H9 (cell line): ENCODE results near the gene RND1. TPM values are rescaled to one million over a fixed set of nuclear protein-coding genes. Genes with fewer than 3 reads are reported as not detected.

Source experiments
- DNase-seq: peaks from one replicate; pipeline ENCODE4 v3.0.0-alpha.2; 2017
- H2AFZ ChIP-seq: one replicate; pipeline ENCODE4 v1.6.1; 2013; ENCODE audit warnings: mild to moderate bottlenecking, low read length, control low read depth, moderate library complexity
- H2AK5ac ChIP-seq: 2 replicates; pipeline ENCODE4 v1.6.1; 2013; ENCODE audit warnings: low read length, control low read depth, mixed read lengths; ENCODE audit not compliant: insufficient read length
- H2BK120ac ChIP-seq: one replicate; pipeline ENCODE4 v1.6.1; 2013; ENCODE audit warnings: low read depth, mild to moderate bottlenecking, low read length, control low read depth, inconsistent platforms; ENCODE audit not compliant: poor library complexity, severe bottlenecking
- H2BK12ac ChIP-seq: 2 replicates; pipeline ENCODE4 v1.6.1; 2013; ENCODE audit warnings: low read length, control low read depth, mixed read lengths, low read depth; ENCODE audit not compliant: insufficient read length
- H2BK15ac ChIP-seq: 2 replicates; pipeline ENCODE4 v1.6.1; 2013; ENCODE audit warnings: low read depth, low read length, control low read depth
- H2BK20ac ChIP-seq: one replicate; pipeline ENCODE4 v1.6.1; 2013; ENCODE audit warnings: low read depth, mild to moderate bottlenecking, low read length, control low read depth, inconsistent platforms; ENCODE audit not compliant: poor library complexity, severe bottlenecking
- H2BK5ac ChIP-seq: 2 replicates; pipeline ENCODE4 v1.6.1; 2013; ENCODE audit warnings: low read length, control low read depth, mixed read lengths; ENCODE audit not compliant: insufficient read length
- H3K14ac ChIP-seq: 2 replicates; pipeline ENCODE4 v1.6.1; 2013; ENCODE audit warnings: low read length, control low read depth; ENCODE audit not compliant: insufficient read depth
- H3K18ac ChIP-seq: 2 replicates; pipeline ENCODE4 v1.6.1; 2013; ENCODE audit warnings: low read depth, mild to moderate bottlenecking, mixed read lengths, low read length, control low read depth; ENCODE audit not compliant: insufficient read length
- H3K23ac ChIP-seq: 2 replicates; pipeline ENCODE4 v1.6.1; 2013; ENCODE audit warnings: low read length, control low read depth, mixed read lengths, low read depth; ENCODE audit not compliant: insufficient read length
- H3K23me2 ChIP-seq: 2 replicates; pipeline ENCODE4 v1.6.1; 2013; ENCODE audit warnings: low read depth, mild to moderate bottlenecking, mixed read lengths, low read length, control low read depth; ENCODE audit not compliant: insufficient read length, poor library complexity, severe bottlenecking
- H3K27ac ChIP-seq: 2 replicates; pipeline ENCODE4 v1.5.1; 2013; ENCODE audit warnings: low read length, control low read depth, mixed read lengths, low read depth; ENCODE audit not compliant: insufficient read length
- H3K27me3 ChIP-seq: 2 replicates; pipeline ENCODE4 v1.6.1; 2013; ENCODE audit warnings: low read length, control low read depth, inconsistent platforms; ENCODE audit not compliant: insufficient read depth
- H3K4ac ChIP-seq: 2 replicates; pipeline ENCODE4 v1.6.1; 2013; ENCODE audit warnings: low read depth, mild to moderate bottlenecking, control low read depth, inconsistent platforms, low read length, moderate library complexity
- H3K4me1 ChIP-seq: 2 replicates; pipeline ENCODE4 v1.6.1; 2013; ENCODE audit warnings: low read length, control low read depth, inconsistent platforms; ENCODE audit not compliant: insufficient read depth
- H3K4me2 ChIP-seq: 2 replicates; pipeline ENCODE4 v1.6.1; 2013; ENCODE audit warnings: low read length, control low read depth, mixed read lengths; ENCODE audit not compliant: insufficient read length, insufficient read depth
- H3K56ac ChIP-seq: 2 replicates; pipeline ENCODE4 v1.6.1; 2013; ENCODE audit warnings: low read depth, mild to moderate bottlenecking, mixed read lengths, low read length, control low read depth; ENCODE audit not compliant: insufficient read length
- H3K79me1 ChIP-seq: 2 replicates; pipeline ENCODE4 v1.6.1; 2013; ENCODE audit warnings: low read depth, mild to moderate bottlenecking, moderate library complexity, low read length, control low read depth, inconsistent platforms; ENCODE audit not compliant: insufficient read depth, poor library complexity, severe bottlenecking
- H3K79me2 ChIP-seq: 2 replicates; pipeline ENCODE4 v1.6.1; 2013; ENCODE audit warnings: low read length, control low read depth, inconsistent platforms; ENCODE audit not compliant: insufficient read depth
- H3K9ac ChIP-seq: 2 replicates; pipeline ENCODE4 v1.6.1; 2013; ENCODE audit warnings: low read length, control low read depth, mixed read lengths; ENCODE audit not compliant: insufficient read length; ENCODE audit errors: extremely low read depth
- H3K9me3 ChIP-seq: one replicate; pipeline ENCODE4 v1.6.1; 2013; ENCODE audit warnings: low read depth, low read length, inconsistent platforms; ENCODE audit not compliant: control insufficient read depth
- H3T11ph ChIP-seq: one replicate; pipeline ENCODE4 v1.6.1; 2013; ENCODE audit warnings: mild to moderate bottlenecking, low read length, control low read depth, inconsistent platforms
- H4K20me1 ChIP-seq: one replicate; pipeline ENCODE4 v1.6.1; 2013; ENCODE audit not compliant: control insufficient read depth, insufficient read length, insufficient read depth
- H4K5ac ChIP-seq: 2 replicates; pipeline ENCODE4 v1.6.1; 2013; ENCODE audit warnings: low read depth, mild to moderate bottlenecking, mixed read lengths, low read length, control low read depth; ENCODE audit not compliant: insufficient read length
- H4K8ac ChIP-seq: replicated peaks from 2 replicates; pipeline ENCODE4 v1.6.1; 2013; ENCODE audit warnings: low read length, control low read depth, mixed read lengths, low read depth; ENCODE audit not compliant: insufficient read length
- H4K91ac ChIP-seq: 2 replicates; pipeline ENCODE4 v1.6.1; 2013; ENCODE audit warnings: low read depth, mild to moderate bottlenecking, moderate library complexity, mixed read lengths, low read length, control low read depth; ENCODE audit not compliant: insufficient read length
- H3K27ac Mint-ChIP-seq, 3 experiments: 2 replicates in 2 of 3; 3 replicates in 1 of 3; pipeline ENCODE4 v1.8.0; 2020 to 2021; ENCODE audit warnings: mixed read lengths in 3 of 3, mild to moderate bottlenecking in 1 of 3, moderate library complexity in 1 of 3
- H3K27me3 Mint-ChIP-seq: 2 replicates; pipeline ENCODE4 v1.8.0; 2021; ENCODE audit warnings: low read depth, mild to moderate bottlenecking, moderate library complexity, mixed read lengths
- H3K36me3 Mint-ChIP-seq, 3 experiments: 2 replicates in 2 of 3; 3 replicates in 1 of 3; pipeline ENCODE4 v1.8.0; 2020 to 2021; ENCODE audit warnings: low read depth in 3 of 3, mixed read lengths in 3 of 3; ENCODE audit not compliant: insufficient read depth in 1 of 3
- H3K4me1 Mint-ChIP-seq, 2 experiments: 2 replicates each; pipeline ENCODE4 v1.8.0; 2020; ENCODE audit warnings: mixed read lengths in 2 of 2
- H3K4me3 Mint-ChIP-seq, 2 experiments: 2 replicates in 1 of 2; 3 replicates in 1 of 2; pipeline ENCODE4 v1.8.0; 2020 to 2021; ENCODE audit warnings: mild to moderate bottlenecking in 2 of 2, mixed read lengths in 2 of 2, moderate library complexity in 1 of 2
- H3K9me3 Mint-ChIP-seq, 2 experiments: 2 replicates in 1 of 2; 3 replicates in 1 of 2; pipeline ENCODE4 v1.8.0; 2020; ENCODE audit warnings: mild to moderate bottlenecking in 2 of 2, mixed read lengths in 2 of 2, moderate library complexity in 1 of 2
- CTCF ChIP-seq: fragments of 200-600 bp; sonication (generic); conservative IDR thresholded peaks from 3 replicates; pipeline ENCODE4 v1.8.0; 2021; ENCODE audit warnings: antibody characterized with exemption, mild to moderate bottlenecking
- WGBS: extraction: QIAGEN DNeasy Blood & Tissue Kit; methylation state at CpG from one replicate; pipeline ENCODE4 v1.1.7; 2013; ENCODE audit warnings: missing lambda C conversion rate, low lambda C conversion rate, mixed read lengths; ENCODE audit not compliant: insufficient read length; ENCODE audit errors: extremely low coverage; 5-methylcytosine and 5-hydroxymethylcytosine counted together
- total RNA-seq: library from RNA; stranded (reverse); gene quantifications from 2 replicates; pipeline ENCODE4 v1.2.1, GENCODE V29; 2021

RND1 gene
- total RNA-seq, 1 experiment from 2014 or later: 9.7 TPM

GRCh38 chr12:48881686-48882314 lies 16.1 kb upstream of the RND1 start:
- H3K27ac ChIP-seq: no peak overlapping the region
- no peak overlapping the region for H2BK15ac ChIP-seq
- H4K5ac ChIP-seq: no peak overlapping the region
- no peak overlapping the region for H2BK12ac ChIP-seq
- Mint-ChIP-seq H3K27ac (peak overlapping the region in 1 of 3 experiments; percentile 38; a peak in 3 of 7 replicates), H3K4me3 (peak overlapping the region; percentile 37 to 54), H3K36me3 (no peaks in the 10 kb centered on the region), H3K27me3 (peaks cover 17% of the 10 kb centered on the region), H3K9me3 (no peaks in the 10 kb centered on the region), H3K4me1 (peaks cover 28 to 47% of the 10 kb centered on the region in 2 experiments)
- no peaks in the 10 kb centered on the region for H3K23me2 ChIP-seq
- no peak overlapping the region for H3K56ac ChIP-seq
- peak overlapping the region; percentile 60 for H2AFZ ChIP-seq
- no peak overlapping the region for H2AK5ac ChIP-seq
- no peaks in the 10 kb centered on the region for H3K9me3 ChIP-seq
- peak overlapping the region; percentile 42 for H3K4me2 ChIP-seq
- H3K23ac ChIP-seq: no peak overlapping the region
- H3K18ac ChIP-seq: no peak overlapping the region
- H3K27me3 ChIP-seq: no peaks in the 10 kb centered on the region
- H3K4me1 ChIP-seq: peaks cover 4% of the 10 kb centered on the region; the same call in 1 of the 2 replicates
- H2BK5ac ChIP-seq: no peak overlapping the region
- no CpG with 5 or more reads among the region's 9 CpGs for WGBS
- no peak overlapping the region for H3T11ph ChIP-seq
- no peak for DNase-seq
- no peak overlapping the region for H2BK120ac ChIP-seq
- H3K14ac ChIP-seq: no peak overlapping the region
- TF ChIP-seq CTCF: no peak
- no peak overlapping the region for H4K8ac ChIP-seq
- no peak overlapping the region for H4K91ac ChIP-seq
- no peaks in the 10 kb centered on the region for H3K79me2 ChIP-seq
- no peaks in the 10 kb centered on the region for H3K79me1 ChIP-seq
- H2BK20ac ChIP-seq: no peak overlapping the region
- H3K9ac ChIP-seq: no peak overlapping the region
- no peak overlapping the region for H3K4ac ChIP-seq
- H4K20me1 ChIP-seq: no peaks in the 10 kb centered on the region
